Measurements from ENCODE around the gene HMGXB4. TPM values are rescaled to one million over a fixed set of nuclear protein-coding genes. Genes with fewer than 3 reads are reported as not detected.

The HMGXB4 gene
- total and polyA plus RNA-seq, 2 of the 13 experiments (the other 11 are each of a cell fraction or from before 2014, with no cell fraction given), result 13.9 to 16.3 TPM

GRCh38 chr22:35230839-35231584 lies 26.3 kb upstream of the HMGXB4 start (continued):
- no peak for TF ChIP-seq SATB2 (CRISPR knock-in tag; IDR thresholded peaks at IDR 0.05)
- TF ChIP-seq ZBTB4 (CRISPR knock-in tag; IDR thresholded peaks at IDR 0.05; ENCODE audit: borderline replicate concordance), result no peak
- TF ChIP-seq ZNF784 (CRISPR knock-in tag; IDR thresholded peaks at IDR 0.05; ENCODE audit: borderline replicate concordance), result peak; percentile 43; the same call in 1 of the 2 replicates
- TF ChIP-seq ZNF776 (CRISPR knock-in tag; IDR thresholded peaks at IDR 0.05), result no peak
- TF ChIP-seq THAP9 (CRISPR knock-in tag; IDR thresholded peaks at IDR 0.05; ENCODE audit: borderline replicate concordance), result no peak
- no peak for TF ChIP-seq PTBP1 (IDR thresholded peaks at IDR 0.05; ENCODE audit: low read depth, low read length, poor library complexity, severe bottlenecking)
- TF ChIP-seq MTERF4 (CRISPR knock-in tag; IDR thresholded peaks at IDR 0.05), result no peak
- TF ChIP-seq NAIF1 (CRISPR knock-in tag; IDR thresholded peaks at IDR 0.05; ENCODE audit: borderline replicate concordance), result no peak
- no peak for TF ChIP-seq EEA1 (CRISPR knock-in tag; IDR thresholded peaks at IDR 0.05; ENCODE audit: borderline replicate concordance)
- no peak for TF ChIP-seq CREB1 (IDR thresholded peaks at IDR 0.05)
- TF ChIP-seq CREB1 (CRISPR knock-in tag; IDR thresholded peaks at IDR 0.05), result no peak
- peak; percentile 62; the same call in 1 of the 2 replicates for TF ChIP-seq KDM5A (IDR thresholded peaks at IDR 0.05; ENCODE audit: borderline replicate concordance, low read length)
- TF ChIP-seq RFXANK (CRISPR knock-in tag; IDR thresholded peaks at IDR 0.05), result no peak
- no peak for TF ChIP-seq CENPX (CRISPR knock-in tag; IDR thresholded peaks at IDR 0.05)
- TF ChIP-seq KDM6A (CRISPR knock-in tag; IDR thresholded peaks at IDR 0.05; ENCODE audit: low read depth), result no peak
- no peak for TF ChIP-seq CCDC6 (CRISPR knock-in tag; IDR thresholded peaks at IDR 0.05)
- TF ChIP-seq ZMAT5 (CRISPR knock-in tag; IDR thresholded peaks at IDR 0.05; ENCODE audit: borderline replicate concordance, low read depth), result no peak
- TF ChIP-seq MBNL3 (CRISPR knock-in tag; conservative IDR thresholded peaks at IDR 0.05), result no peak
- TF ChIP-seq XBP1 (CRISPR knock-in tag; IDR thresholded peaks at IDR 0.05), result no peak
- peak; percentile 76 for TF ChIP-seq TAF1 (CRISPR knock-in tag; IDR thresholded peaks at IDR 0.05)
- TF ChIP-seq KAT8 (CRISPR knock-in tag; IDR thresholded peaks at IDR 0.05), result peak; percentile 55

All from HepG2 (cell line).